ENCODE measurements around the gene CDPF1.

DNA sequence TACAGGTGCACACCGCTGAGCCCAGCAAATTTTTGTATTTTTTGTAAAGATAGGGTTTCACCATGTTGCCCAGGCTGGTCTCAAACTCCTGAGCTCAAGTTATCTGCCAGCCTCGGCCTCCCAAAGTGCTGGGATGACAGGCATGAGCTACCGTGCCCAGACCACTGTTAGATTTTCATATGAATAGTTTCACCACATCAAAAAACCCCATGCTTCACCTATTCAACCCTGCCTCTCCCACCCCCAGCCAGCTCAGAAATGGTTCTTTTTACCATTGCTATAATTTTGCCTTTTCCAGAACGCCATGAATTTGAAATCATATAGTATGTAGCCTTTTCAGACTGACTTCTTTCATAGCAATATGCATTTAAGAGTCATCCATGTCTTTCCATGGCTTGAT, 37.9 kb downstream of the CDPF1 start:
- TF ChIP-seq POLR2A (IDR thresholded peaks at IDR 0.05; ENCODE audit: low read length) (no peak), GATA1 (IDR thresholded peaks at IDR 0.05; ENCODE audit: low read depth, low read length) (no peak)
